GM18861 (cell line): ENCODE data around the gene DAZAP1.
"Not testable (repeated sequence)": the region's sequence is repeated elsewhere in the genome, so short reads cannot be mapped to it uniquely, and the experiment has no call there.

Experiments
- ATAC-seq: cut with Tn5 transposase; IDR thresholded peaks from one replicate; pipeline ENCODE4 v1.9.1; 2021; ENCODE audit not compliant: unreplicated experiment

Gene DAZAP1

GRCh38 chr19:1439525-1440417 is 32.4 kb downstream of the DAZAP1 start:
- ATAC-seq: not testable (repeated sequence)

- no peak for ATAC-seq
These were observed 33.0 kb downstream of the DAZAP1 start for GRCh38 chr19:1440418-1440801.

- no peak for ATAC-seq
These were observed 33.6 kb downstream of the DAZAP1 start for GRCh38 chr19:1441022-1441426.

GRCh38 chr19:1441677-1442438 is 34.5 kb downstream of the DAZAP1 start:
- no peak for ATAC-seq

DNA sequence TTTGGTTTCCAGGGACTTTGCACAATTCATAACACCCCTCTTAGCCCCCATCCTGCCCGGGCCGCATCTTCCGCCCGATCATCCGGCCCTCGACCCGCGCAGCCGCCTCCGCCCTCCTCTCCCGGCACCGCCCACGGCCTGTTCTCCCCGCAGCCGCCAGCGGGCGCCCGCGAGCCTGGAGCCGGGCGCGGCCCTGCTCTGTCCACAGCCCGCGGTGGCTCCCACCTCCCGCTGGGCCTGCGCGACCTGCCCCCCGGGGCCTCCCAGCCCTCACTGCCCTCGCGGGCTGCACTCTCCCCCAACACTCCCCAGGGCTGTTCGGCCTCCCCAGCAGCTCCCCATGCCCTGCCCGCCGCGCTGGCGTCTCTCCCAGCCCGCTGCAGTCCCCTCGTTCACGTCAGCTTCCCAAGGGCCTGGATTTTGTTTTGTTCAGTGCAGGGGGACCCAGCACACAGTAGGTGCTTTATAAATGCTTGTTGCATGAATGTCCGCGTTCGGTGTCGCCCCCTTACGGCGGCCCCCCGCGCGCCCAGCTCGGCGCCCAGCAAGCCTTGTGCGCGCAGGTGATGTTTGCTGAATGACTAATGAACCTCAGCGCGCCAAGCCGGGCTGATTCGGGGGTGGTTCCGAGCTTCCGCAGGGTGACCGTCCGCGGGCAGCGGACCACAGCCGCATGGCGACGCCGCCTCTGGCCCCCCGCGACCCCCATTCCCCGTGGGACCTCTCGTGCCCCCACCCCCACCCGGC is 38.0 kb downstream of the DAZAP1 start:
- no peak for ATAC-seq

DNA sequence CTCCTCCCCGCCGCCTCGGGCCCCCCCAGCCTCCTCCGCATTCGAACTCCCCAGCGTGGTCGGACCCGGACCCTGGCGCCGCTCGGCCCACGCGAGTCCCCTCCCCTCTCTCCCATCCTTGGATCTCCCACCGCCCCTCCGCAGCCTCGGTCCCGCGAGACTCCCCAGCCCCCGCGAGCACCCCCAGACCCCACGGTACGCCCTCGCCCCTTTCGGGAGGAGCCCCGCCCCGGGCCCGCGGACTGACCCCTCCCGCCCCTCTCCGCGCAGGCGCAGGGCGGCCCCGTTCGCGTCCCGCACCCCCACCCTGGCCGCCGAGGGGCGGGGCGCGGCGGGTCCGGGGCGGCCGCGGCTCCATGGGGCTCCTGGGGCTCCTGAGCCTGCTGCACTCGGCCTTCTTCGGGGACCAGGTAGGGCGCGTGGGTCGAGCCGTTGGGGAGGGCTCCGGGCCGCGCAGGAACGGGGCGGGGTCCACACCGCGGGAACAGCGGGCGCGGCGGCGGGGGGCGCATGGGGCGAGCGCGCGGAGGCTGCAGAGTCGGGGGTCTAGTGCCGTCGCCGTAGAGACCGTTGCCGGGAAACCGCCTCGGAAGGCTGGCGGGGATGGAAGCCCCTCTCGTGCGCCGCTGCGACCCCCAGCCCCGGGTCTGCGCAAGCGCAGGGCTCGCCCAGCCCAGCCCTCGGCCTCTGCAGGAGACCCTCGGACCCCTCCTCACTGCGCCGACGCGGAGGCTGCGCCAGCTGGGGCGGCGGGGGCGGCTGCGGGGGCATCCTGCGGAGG is 38.7 kb downstream of the DAZAP1 start:
- ATAC-seq: no peak

GRCh38 chr19:1446713-1447481 is 39.5 kb downstream of the DAZAP1 start:
- ATAC-seq: no peak

- no peak for ATAC-seq
These were observed 40.1 kb downstream of the DAZAP1 start for GRCh38 chr19:1447504-1447903.

- no peak for ATAC-seq
These were observed 40.6 kb downstream of the DAZAP1 start for GRCh38 chr19:1447944-1448343.

DNA sequence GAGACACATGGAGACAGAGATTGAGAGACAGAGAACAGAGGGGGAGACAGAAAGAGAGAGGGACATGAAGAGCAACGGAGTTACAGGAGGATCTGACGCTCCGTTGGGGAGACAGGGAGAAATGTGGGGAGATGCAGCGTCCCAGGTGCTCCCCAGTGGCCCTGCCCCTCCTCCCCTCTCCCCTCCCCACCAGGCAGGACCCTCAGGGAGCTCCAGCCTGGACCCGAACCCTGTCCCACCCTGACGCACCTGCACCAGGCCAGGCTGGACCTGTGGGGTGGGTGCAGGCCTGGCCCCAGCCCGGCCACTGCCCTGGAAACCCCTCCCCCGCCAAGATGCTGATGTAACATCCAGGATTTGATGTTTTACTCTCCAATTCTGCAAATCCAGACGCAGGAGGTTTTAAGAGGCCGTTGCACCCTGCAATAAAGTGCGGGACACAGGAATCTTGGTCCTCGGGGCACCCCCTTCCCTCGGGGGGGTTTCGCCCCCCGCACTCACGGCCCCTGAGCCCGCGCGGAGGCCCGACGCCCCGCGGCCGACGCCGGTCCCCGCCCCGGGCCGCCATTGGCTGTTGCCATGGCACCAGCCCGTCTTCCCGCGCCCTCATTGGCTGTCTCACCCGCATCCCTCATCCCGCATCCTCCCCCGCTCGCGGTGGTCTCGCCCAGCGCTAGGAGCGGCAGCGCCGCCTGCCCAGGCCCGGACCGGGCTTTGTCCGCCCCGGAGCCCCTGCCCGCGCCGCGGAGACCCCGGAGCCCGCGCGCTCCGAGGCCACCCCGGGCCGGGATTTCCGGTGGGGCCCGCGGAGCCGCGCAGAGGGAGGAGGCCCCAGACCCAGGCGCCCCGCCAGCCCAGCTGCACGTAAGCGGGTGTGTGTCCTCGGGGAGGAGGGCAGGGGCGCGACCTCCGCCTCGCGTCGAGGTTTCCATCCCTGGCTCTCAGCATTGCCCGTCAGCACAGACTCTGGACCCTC is 42.4 kb downstream of the DAZAP1 start, which contains the start of gene APC2:
APC2 (plus strand) TSS at position 655 of the 976 bp plus-strand sequence. CDS start 2,881 bp downstream, outside the sequence.
- ATAC-seq: no peak

DNA sequence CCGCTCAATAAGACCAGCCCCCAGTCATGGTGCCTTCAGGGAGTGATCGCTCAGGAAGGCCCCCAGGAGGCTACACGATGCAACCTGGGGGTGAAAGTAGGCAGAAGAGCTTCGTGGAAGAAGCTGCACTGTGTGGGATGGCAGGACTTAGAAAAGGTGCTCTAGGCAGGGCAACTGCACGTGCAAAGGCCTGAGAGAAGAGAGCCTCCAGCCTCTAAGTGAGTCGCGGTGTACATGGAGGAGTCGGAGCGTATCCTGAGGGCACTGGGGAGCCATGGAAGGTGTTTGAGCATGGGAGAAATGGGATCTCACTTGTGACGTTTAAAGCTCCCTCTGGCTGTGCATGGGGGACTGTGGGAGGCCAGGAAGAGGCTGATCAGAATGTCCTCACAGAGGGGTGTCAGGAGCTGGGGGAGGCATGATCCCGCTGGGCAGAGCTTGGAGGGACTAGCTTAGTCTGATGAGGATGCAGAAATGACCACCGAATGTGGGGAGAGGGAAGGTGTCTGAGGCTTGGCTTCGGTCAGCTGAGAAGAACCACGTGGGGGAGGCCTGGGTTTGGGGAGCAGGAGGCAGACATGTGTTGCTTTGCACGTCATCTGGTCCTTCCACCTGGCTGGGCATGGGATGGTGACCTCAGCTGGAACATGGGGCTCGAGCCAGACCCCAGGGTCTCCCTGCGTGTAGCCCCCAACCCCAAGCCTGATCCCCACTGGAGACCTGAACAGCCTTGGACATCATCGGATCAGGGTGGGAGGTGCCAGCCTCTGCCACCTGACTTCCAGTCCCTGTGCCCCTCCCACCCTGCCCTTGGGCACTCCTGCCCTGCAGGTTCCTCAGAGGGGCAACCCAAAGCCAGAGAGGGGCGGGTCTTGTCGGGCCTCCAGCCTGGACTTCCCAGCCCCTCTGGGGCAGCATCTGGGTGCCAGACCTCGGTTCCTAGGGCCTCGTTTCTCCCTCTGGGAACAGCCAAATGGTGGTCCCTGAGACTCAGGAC is 43.6 kb downstream of the DAZAP1 start:
- ATAC-seq: no peak

GRCh38 chr19:1451916-1452801 is 44.8 kb downstream of the DAZAP1 start:
- ATAC-seq: no peak

DNA sequence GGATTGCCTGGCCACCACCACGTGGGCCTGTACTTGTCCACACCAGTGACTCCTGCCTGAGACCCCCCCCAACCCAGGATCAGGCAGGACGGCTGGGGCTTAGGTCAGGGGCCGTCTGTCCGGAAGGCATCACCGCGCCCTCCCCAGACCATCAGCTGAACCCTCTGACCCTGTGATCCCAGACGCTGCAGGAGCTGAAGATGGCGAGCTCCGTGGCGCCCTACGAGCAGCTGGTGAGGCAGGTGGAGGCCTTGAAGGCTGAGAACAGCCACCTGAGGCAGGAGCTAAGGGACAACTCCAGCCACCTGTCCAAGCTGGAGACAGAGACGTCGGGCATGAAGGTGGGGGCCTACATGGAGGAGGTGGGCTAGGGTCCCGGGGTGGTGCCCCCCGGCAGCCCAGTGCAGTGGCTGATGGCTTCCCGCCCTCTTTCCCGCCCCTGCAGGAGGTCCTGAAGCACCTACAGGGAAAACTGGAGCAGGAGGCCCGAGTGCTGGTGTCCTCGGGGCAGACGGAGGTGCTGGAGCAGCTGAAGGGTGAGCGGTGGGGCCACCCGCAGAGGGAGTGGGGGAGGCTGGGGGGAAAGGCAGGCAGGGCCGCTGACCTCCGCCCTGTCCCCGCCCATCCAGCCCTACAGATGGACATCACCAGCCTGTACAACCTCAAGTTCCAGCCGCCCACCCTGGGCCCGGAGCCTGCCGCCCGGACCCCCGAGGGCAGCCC is 45.6 kb downstream of the DAZAP1 start:
- no peak for ATAC-seq

- ATAC-seq: no peak
These were observed 46.4 kb downstream of the DAZAP1 start for GRCh38 chr19:1453525-1454364.

DNA sequence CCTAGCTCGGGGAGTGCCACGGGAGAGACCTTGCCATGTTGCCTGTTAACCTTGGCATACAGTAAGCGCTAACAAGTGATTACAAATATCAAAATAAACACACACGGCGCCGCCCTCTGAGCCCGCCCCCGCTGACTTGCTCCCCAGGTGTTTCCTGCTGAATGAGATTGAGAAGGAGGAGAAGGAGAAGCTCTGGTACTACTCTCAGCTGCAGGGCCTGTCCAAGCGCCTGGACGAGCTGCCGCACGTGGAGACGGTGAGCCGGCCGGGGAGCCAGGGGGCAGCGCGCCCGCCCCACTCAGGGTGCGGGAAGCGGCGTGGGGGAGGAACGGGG is 47.6 kb downstream of the DAZAP1 start:
- ATAC-seq: no peak
